Neutrophil (primary cell): ENCODE results near the gene NFILZ.

Source experiments
- H3K27ac ChIP-seq: fragments of 200-600 bp; sonication (generic); 2 replicates; pipeline ENCODE4 v1.5.1; 2016; ENCODE audit warnings: mild to moderate bottlenecking, moderate library complexity
- H3K27me3 ChIP-seq: fragments of 200-600 bp; sonication (generic); 2 replicates; pipeline ENCODE4 v1.6.0; 2016; ENCODE audit warnings: mild to moderate bottlenecking
- H3K36me3 ChIP-seq: fragments of 200-600 bp; sonication (generic); 2 replicates; pipeline ENCODE4 v1.5.1; 2017
- H3K4me1 ChIP-seq, 2 experiments: fragments of 200-600 bp in 1 of 2; sonication (generic) in 1 of 2; 1 replicate in 1 of 2; 2 replicates in 1 of 2; pipeline versions ENCODE4 v1.5.1 to v1.6.1; 2013 to 2016; ENCODE audit warnings: low read depth in 1 of 2, low read length in 1 of 2, mild to moderate bottlenecking in 1 of 2, moderate library complexity in 1 of 2; ENCODE audit not compliant: control insufficient read depth in 1 of 2, insufficient read depth in 1 of 2
- H3K4me3 ChIP-seq, 2 experiments: fragments of 200-600 bp in 1 of 2; sonication (generic) in 1 of 2; 1 replicate in 1 of 2; 2 replicates in 1 of 2; pipeline ENCODE4 v1.5.1; 2013 to 2016; ENCODE audit warnings: low read depth in 1 of 2, low read length in 1 of 2, mild to moderate bottlenecking in 1 of 2, moderate library complexity in 1 of 2
- H3K9me3 ChIP-seq: fragments of 200-600 bp; sonication (generic); 2 replicates; pipeline ENCODE4 v1.5.1; 2016
- CTCF ChIP-seq: fragments of 200-600 bp; sonication (generic); IDR thresholded peaks from 2 replicates; pipeline ENCODE4 v1.5.1; 2016; ENCODE audit warnings: antibody characterized with exemption

NFILZ gene

GRCh38 chr19:8600064-8600463, 30.4 kb upstream of the NFILZ start:
- no peaks in the 10 kb centered on the region for H3K4me1 ChIP-seq
- no peaks in the 10 kb centered on the region for H3K9me3 ChIP-seq
- H3K27me3 ChIP-seq, result peaks cover 10% of the 10 kb centered on the region
- H3K36me3 ChIP-seq, result no peaks in the 10 kb centered on the region
- TF ChIP-seq CTCF, result no peak
- H3K27ac ChIP-seq, result no peak overlapping the region
- no peak overlapping the region for H3K4me3 ChIP-seq

- Histone ChIP-seq H3K27me3 (peaks cover 5% of the 10 kb centered on the region), H3K9me3 (no peaks in the 10 kb centered on the region), H3K4me3 (no peak overlapping the region), H3K4me1 (no peaks in the 10 kb centered on the region), H3K27ac (no peak overlapping the region), H3K36me3 (no peaks in the 10 kb centered on the region)
- TF ChIP-seq CTCF, result no peak
These were observed 29.6 kb upstream of the NFILZ start for GRCh38 chr19:8600816-8601215.

- H3K4me3 ChIP-seq, result no peak overlapping the region
- no peak for TF ChIP-seq CTCF
- H3K9me3 ChIP-seq, result no peaks in the 10 kb centered on the region
- no peak overlapping the region for H3K27ac ChIP-seq
- H3K27me3 ChIP-seq, result peaks cover 10% of the 10 kb centered on the region
- no peaks in the 10 kb centered on the region for H3K36me3 ChIP-seq
- H3K4me1 ChIP-seq, result no peaks in the 10 kb centered on the region
These were observed 28.6 kb upstream of the NFILZ start for GRCh38 chr19:8601796-8602195.

GRCh38 chr19:8605514-8605913, 24.9 kb upstream of the NFILZ start:
- Histone ChIP-seq H3K27me3 (peaks cover 48% of the 10 kb centered on the region), H3K4me1 (peaks cover 9 to 12% of the 10 kb centered on the region in 2 experiments), H3K27ac (no peak overlapping the region), H3K4me3 (no peak overlapping the region), H3K9me3 (no peaks in the 10 kb centered on the region), H3K36me3 (no peaks in the 10 kb centered on the region)
- no peak for TF ChIP-seq CTCF

GRCh38 chr19:8607386-8607785, 23.0 kb upstream of the NFILZ start:
- no peak for TF ChIP-seq CTCF
- Histone ChIP-seq H3K27me3 (peaks cover 66% of the 10 kb centered on the region), H3K4me1 (peaks cover 9 to 12% of the 10 kb centered on the region in 2 experiments), H3K9me3 (no peaks in the 10 kb centered on the region), H3K4me3 (no peak overlapping the region), H3K36me3 (no peaks in the 10 kb centered on the region), H3K27ac (no peak overlapping the region)

GRCh38 chr19:8608941-8609278, 21.5 kb upstream of the NFILZ start:
- Histone ChIP-seq H3K9me3 (no peaks in the 10 kb centered on the region), H3K36me3 (no peaks in the 10 kb centered on the region), H3K27me3 (peaks cover 81% of the 10 kb centered on the region), H3K27ac (no peak overlapping the region), H3K4me1 (peaks cover 9 to 12% of the 10 kb centered on the region in 2 experiments), H3K4me3 (no peak overlapping the region)
- TF ChIP-seq CTCF, result no peak
